GM03348 (cell line): ENCODE data around the gene TMEM178B.
A peak's percentile ranks its signal among the peaks of the same experiment; 100 is the strongest.
"Not testable (repeated sequence)": the region's sequence is repeated elsewhere in the genome, so short reads cannot be mapped to it uniquely, and the experiment has no call there.

Experiments used
- DNase-seq: peaks from one replicate; pipeline ENCODE4 v3.0.0; 2012; ENCODE audit warnings: low spot score

The TMEM178B gene

GRCh38 chr7:141144921-141145629 is 71.2 kb downstream of the TMEM178B start:
- no peak for DNase-seq

- no peak for DNase-seq
Measured at GRCh38 chr7:141145630-141145982, 71.7 kb downstream of the TMEM178B start.

- DNase-seq, result no peak
Measured at GRCh38 chr7:141147482-141147881, 73.6 kb downstream of the TMEM178B start.

- no peak for DNase-seq
Measured at GRCh38 chr7:141150465-141150864, 76.6 kb downstream of the TMEM178B start.

- no peak for DNase-seq
Measured at GRCh38 chr7:141151746-141152145, 77.9 kb downstream of the TMEM178B start.

GRCh38 chr7:141153231-141153630 is 79.4 kb downstream of the TMEM178B start:
- no peak for DNase-seq

- DNase-seq, result no peak
Measured at GRCh38 chr7:141154131-141154732, 80.4 kb downstream of the TMEM178B start.

GRCh38 chr7:141156407-141156806 is 82.5 kb downstream of the TMEM178B start:
- no peak for DNase-seq

- no peak for DNase-seq
Measured at GRCh38 chr7:141157138-141157765, 83.4 kb downstream of the TMEM178B start.

- DNase-seq, result peak; percentile 66
Measured at GRCh38 chr7:141158561-141158960, 84.7 kb downstream of the TMEM178B start.

- DNase-seq, result no peak
Measured at GRCh38 chr7:141160246-141160860, 86.5 kb downstream of the TMEM178B start.

- DNase-seq, result no peak
Measured at GRCh38 chr7:141161550-141162535, 88.0 kb downstream of the TMEM178B start.

- no peak for DNase-seq
Measured at GRCh38 chr7:141165521-141165920, 91.7 kb downstream of the TMEM178B start.

GRCh38 chr7:141166926-141167325 is 93.1 kb downstream of the TMEM178B start:
- no peak for DNase-seq

GRCh38 chr7:141167381-141167964 is 93.6 kb downstream of the TMEM178B start:
- no peak for DNase-seq

GRCh38 chr7:141169157-141169556 is 95.3 kb downstream of the TMEM178B start:
- not testable (repeated sequence) for DNase-seq

GRCh38 chr7:141175728-141176127 is 101.9 kb downstream of the TMEM178B start:
- not testable (repeated sequence) for DNase-seq

GRCh38 chr7:141177120-141177519 is 103.3 kb downstream of the TMEM178B start:
- not testable (repeated sequence) for DNase-seq

GRCh38 chr7:141178486-141179135 is 104.7 kb downstream of the TMEM178B start:
- DNase-seq, result no peak

- no peak for DNase-seq
Measured at GRCh38 chr7:141181812-141182211, 107.9 kb downstream of the TMEM178B start.
